HG03520 (cell line): ENCODE results near the gene LRRC14B.
"Not testable (repeated sequence)": the region's sequence is repeated elsewhere in the genome, so short reads cannot be mapped to it uniquely, and the experiment has no call there.

ENCODE experiments used
- ATAC-seq: cut with Tn5 transposase; IDR thresholded peaks from one replicate; pipeline ENCODE4 v1.9.1; 2021; ENCODE audit warnings: mild to moderate bottlenecking, moderate library complexity; ENCODE audit not compliant: unreplicated experiment

The LRRC14B gene

GRCh38 chr5:190366-191035, 794 bp upstream of the LRRC14B start:
- ATAC-seq, result peak; percentile 39

- no peak for ATAC-seq
These were observed 825 bp downstream of the LRRC14B start for GRCh38 chr5:191949-192690.

GRCh38 chr5:192691-192969, 1.3 kb downstream of the LRRC14B start:
- no peak for ATAC-seq

GRCh38 chr5:192970-193831, 1.9 kb downstream of the LRRC14B start:
- ATAC-seq, result no peak

DNA sequence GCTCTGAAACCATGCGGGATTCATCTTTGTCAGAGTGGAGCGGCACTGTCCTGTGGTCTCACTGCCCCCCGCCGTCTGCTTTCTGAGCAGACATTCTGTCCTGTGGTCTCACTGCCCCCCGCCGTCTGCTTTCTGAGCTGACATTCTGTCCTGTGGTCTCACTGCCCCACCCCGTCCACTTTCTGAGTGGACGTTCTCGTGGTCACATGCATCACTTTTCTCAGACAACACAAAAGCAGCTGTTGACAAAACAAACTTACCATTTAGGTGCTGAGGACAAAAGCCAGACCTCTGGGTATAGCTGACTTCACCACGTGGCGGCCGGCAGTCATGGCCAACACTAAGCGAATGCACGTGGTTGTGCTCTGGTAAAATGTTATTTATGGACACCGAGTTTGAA, 2.8 kb downstream of the LRRC14B start:
- ATAC-seq, result no peak

GRCh38 chr5:194603-195209, 3.4 kb downstream of the LRRC14B start:
- ATAC-seq, result no peak

DNA sequence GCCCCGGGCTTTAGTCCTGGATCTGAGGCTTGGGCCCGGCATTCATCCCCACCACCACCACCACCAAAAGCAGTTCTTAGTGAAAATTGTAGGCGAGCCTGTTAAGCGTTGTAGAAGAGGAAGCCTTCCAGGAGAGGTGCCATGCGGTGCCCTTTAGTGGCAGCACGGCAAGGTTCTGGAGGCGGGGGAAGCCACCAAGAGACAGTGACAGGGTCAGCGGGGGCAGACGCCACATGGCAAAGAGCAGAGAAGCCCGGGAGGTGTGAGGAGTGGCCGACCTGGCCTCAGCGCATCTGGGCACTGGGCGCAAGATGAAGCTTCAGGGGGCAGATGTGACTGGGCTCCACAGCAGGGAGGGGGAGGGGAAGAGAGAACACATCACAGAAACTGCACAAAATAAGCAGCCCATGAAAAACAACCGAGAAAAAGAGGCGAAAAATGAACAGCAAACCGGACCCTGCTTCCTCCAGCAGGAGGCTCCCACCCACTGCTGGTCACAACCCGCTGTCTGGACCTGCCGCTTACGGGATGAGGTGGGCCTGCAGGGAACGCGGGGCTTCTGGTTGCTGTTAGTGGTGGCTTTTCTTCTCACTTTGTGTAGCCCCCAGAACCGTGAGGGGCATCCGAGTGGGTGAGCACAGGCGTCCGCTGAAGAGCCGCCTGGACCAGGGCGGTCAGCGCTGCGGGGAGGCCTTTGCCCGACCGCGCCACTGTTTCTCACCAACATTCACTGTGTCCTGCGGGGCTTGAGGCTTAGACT, 4.3 kb downstream of the LRRC14B start:
- no peak for ATAC-seq

GRCh38 chr5:196350-196749, 5.1 kb downstream of the LRRC14B start:
- no peak for ATAC-seq

DNA sequence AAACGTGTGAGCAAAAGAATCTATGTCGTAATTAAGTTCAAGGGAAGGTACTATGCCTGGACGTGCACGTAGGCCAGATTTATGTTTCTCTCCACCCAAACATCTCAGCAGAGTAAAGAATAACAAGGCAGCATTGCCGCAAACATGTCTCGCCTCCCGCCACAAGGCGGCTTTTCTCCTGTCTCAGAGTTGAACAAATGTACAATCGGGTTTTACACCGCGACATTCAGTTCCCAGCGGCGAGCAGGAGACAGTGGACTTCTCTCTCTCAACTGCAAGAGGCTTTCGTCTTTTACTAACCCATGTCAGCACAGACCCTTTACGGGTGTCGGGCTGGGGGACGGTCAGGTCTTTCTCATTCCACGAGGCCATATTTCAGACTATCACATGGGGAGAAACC, 5.7 kb downstream of the LRRC14B start:
- ATAC-seq, result not testable (repeated sequence)

- ATAC-seq, result no peak
These were observed 6.7 kb downstream of the LRRC14B start for GRCh38 chr5:197892-198489.

DNA sequence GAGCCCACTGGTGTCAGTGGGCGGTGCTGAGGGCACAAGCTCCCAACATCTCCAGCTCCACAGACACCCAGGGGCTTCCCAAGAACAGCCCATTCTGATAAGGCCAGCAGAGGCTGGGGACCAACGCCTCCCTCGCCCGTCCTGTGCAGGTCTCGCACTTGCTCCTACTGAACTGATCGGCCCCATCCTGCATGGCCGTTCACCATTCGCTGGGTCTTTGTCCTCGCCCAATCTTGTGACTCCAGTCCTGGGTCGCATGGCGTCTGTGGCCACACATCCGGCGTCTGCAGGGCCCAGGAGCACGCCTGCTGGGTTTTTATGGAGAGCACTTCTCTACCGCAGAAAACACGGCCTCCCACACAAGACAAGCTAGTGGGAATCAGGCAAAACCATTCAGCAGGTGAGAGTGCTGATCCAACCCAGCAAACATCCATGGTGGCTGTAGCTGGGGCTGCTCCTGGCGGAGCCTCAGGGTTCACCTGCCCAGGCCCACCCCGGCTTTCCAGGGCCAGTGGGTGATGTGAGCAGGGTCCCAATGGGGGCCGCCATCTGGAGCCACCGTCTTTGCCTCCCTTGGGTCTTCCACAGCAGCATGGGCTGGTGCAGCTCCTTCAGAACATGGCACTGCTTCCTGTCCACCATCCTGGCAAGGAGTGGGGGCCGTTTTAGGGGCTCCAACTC, 7.4 kb downstream of the LRRC14B start:
- ATAC-seq, result no peak

- no peak for ATAC-seq
These were observed 8.1 kb downstream of the LRRC14B start for GRCh38 chr5:199197-199949.

DNA sequence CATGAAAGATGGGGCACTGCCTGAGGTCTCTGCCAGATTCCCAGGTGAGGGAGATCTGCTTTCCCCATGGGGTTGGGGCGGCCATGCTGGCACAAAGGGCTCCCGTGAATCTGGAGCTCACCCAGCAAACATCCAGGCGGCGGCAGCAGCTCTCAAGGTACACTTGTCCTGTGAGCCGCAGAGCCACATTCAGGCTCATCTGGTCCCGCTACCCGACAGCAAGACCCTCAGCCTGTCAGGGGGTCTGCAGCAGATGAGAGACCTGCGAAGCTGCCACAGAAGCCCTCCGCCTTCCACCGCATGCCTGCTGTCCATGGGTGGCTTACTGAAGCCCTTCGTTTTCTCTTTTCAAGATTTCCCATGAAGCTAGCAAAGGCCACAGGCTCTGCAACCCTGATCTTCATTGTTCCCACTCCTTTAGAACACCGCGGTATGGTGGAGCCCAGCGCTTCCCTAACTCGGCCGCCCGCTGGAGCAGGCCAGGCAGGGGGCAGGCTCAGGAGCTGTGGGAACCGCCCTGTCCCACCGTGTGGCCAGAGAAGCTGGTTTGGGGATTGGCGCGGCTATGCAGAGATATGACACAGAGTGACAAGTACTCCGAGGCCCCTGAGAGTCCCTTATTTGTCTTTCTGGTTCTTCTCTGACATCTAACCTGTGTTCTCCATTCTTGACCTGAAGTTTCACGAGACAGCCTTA, 8.8 kb downstream of the LRRC14B start:
- no peak for ATAC-seq

- no peak for ATAC-seq
These were observed 9.7 kb downstream of the LRRC14B start for GRCh38 chr5:200985-201384.

- no peak for ATAC-seq
These were observed 10.4 kb downstream of the LRRC14B start for GRCh38 chr5:201672-202071.

DNA sequence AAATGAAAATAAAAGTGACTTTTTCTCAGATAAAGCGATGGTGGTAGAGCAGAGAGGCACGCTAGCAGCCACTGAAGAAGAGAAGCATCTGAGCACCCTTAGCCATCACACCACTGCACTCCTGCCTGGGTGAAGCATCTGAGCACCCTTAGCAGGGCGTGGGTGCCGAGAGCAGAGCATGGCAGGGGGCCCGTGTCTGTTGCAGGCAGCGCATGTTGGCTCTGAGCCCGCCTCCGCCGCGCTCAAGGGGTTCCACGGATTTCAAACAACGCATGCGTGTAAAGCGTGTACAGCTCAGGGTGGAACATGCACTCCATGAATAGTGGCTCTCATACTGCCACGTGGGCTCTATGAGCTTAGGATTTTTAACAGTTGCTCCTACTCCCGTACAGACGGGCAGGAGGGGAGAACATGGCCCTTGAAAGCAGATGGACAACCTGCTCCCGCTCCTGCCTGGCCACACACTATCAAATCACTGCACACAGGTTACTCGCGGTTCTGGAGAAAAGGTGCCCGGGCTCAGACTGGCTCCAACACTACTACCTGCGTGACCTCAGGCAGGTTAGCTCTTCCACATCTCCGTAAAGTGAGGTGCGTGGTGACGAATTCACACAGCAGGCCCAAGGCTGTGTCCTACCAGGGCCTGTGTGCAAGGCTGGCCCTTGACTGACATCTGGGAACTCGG, 12.1 kb downstream of the LRRC14B start:
- no peak for ATAC-seq

GRCh38 chr5:204001-204400, 12.7 kb downstream of the LRRC14B start:
- ATAC-seq, result no peak

- no peak for ATAC-seq
These were observed 13.2 kb downstream of the LRRC14B start for GRCh38 chr5:204462-204861.
